HG02678 (cell line): ENCODE results near the gene RAG2.
A peak's percentile ranks its signal among the peaks of the same experiment; 100 is the strongest.

ENCODE experiments used
- ATAC-seq: cut with Tn5 transposase; IDR thresholded peaks from one replicate; pipeline ENCODE4 v1.9.1; 2021; ENCODE audit warnings: mild to moderate bottlenecking, moderate library complexity; ENCODE audit not compliant: unreplicated experiment

The RAG2 gene

DNA sequence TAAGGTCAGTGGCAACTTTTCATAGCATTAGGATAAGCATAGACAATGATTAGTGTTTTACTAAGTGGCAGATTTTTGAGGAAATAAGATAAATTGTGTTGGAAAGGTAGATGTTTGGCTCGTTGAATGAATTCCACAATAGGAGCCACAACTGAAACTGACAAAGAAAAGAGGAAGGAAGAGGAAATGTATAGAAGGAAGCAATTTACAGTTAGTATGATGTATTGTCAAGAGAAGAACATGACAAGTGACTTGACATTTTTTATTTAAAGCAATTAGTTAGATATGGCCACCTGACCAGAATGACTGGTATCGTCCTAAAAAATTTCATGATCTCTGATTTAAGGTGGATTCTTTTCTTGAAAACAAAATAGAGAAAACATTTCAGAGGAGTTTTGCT lies 3.1 kb upstream of the RAG2 start:
- no peak for ATAC-seq

DNA sequence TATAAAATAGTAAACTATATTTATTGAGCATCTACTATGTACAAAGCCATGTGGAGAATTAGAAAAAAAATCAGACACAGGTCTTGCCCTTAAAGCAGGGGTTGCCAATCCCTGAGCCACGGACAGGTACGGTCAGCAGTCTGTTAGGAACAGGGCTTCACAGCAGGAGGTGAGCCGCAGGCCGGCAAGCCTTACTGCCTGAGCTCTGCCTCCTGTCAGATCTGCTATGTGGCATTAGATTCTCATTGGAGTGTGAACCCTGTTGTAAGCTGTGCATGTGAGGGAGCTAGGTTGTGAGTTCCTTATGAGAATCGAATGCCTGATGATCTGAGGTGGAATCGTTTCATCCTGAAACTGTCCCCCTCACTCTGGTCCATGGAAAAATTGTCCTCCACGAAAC lies 2.1 kb upstream of the RAG2 start:
- no peak for ATAC-seq

DNA sequence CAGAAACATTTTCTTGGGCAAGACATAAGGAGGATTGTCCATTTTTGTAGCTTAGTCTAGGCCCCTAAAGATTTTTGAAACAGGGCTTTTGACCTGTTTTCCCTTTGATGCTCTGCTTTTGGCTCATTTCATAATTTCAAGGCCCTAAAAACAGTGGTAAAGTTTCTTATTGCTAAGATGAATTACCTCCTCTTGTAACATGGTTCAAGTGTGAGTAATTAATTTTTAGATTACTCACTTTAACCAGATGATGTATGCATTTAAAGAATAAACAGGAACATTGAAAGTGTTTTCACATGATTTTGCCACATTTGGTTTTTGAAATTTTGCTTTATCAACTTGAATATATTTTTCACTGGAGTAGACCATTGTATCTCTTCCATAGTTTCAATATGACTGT lies 1.2 kb downstream of the RAG2 start:
- no peak for ATAC-seq

DNA sequence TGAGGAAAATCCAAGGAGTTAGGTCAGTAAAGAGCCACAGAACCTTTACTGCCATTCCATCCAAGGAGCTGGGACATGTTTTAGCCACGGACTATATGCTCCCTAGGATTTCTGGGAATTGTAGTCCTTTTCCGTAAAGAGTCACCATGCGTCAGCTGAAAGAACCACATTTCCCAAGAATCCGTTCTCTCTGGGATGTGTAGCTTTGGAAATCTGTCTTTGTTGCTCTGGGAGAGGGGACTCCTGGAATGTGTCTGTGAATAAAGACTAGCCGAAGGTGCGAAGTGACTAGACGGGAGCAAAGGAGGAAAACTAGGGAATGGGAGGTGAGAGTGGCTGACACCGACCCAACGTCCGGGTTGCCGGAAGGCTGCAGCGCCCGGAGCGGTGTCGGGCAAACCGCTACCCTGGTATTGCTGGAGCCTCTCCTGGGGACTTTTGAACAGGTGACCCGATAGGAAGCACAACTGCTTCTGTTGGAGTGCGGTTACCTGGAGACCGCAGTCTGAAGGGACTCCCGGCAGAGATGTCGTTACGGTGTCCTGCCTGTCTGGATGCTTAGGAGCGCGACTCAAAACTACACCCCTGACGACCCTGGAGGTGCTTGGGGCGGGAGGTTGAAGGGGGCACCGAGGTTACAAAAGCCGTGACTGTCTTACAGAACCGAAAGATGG lies 3.6 kb downstream of the RAG2 start, which contains the start of gene IFTAP:
TSS of gene IFTAP (plus strand) at position 187 of the 674 bp plus-strand sequence. CDS start 15,602 bp downstream, outside the sequence.
- ATAC-seq, result no peak

DNA sequence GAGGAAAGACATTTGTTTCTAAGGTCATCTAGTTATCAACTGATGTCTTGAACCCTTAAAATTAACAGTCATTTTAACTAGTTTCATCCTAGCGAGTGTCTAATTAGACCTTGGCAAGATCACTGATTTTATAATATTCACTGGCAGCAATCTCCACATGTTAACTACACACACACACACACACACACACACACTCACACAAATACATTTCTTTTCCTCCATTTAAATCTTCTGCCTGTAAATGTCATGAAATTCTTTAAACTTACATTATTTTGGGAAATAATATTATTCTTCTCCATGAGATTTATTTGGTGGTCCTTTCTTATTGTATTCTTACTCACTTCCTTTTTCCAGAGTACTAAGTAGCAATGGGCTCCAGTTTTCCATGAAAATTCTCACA lies 6.6 kb downstream of the RAG2 start:
- no peak for ATAC-seq

DNA sequence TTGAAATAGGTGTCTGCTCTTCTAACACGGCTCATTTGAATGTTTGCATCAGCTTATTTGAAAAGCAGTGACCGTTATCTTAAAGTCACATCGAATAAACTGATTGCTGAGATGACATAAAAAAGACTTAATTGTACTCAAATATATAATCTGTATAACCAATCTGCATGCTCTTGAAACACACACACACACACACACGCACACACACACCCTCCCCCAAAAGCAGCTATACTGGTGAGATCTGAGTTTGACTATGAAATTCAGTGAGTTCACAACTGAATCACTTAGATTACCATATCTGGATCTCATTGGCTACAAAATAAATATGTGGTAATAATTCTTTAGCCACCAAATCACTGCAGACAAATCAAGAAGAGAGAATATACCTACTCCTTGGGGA lies 7.5 kb downstream of the RAG2 start:
- ATAC-seq, result no peak

DNA sequence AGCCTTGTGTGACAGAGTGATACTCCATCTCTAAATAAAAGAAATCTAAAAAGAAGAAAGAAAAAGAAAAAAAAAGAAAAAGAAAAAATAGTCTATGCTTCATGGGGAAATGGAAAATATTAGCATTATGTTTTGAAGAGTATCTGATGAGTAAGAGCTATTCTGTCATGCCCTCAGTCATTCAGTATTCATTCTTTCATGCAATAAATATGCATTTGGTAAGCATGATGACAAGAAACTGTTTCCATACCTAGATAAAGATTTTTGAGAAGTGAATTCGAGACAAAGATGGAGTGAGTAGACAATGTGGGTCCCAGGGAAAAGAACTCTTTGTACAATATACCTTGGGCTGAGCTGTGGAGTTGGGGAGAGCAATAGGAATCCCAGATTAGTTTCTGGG lies 9.9 kb downstream of the RAG2 start:
- no peak for ATAC-seq

DNA sequence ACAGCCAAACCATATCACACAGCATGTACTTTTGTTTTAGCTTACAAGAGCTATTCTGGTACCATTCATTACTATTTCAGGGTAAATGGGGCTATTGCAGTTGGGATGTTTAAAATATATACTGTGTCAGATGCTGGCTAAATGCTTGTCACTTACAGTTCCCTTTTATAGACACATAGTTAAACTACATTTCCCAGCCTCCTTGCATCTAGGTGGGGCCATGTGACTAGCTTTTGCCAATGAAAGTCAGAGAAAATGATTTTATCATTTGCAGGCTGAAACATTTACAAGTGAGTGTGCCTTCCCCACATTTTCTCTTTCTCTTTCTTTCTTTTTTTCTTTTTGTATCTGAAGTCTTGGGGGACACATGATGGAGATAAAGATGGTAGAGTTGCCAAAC lies 11.5 kb downstream of the RAG2 start:
- ATAC-seq, result no peak

DNA sequence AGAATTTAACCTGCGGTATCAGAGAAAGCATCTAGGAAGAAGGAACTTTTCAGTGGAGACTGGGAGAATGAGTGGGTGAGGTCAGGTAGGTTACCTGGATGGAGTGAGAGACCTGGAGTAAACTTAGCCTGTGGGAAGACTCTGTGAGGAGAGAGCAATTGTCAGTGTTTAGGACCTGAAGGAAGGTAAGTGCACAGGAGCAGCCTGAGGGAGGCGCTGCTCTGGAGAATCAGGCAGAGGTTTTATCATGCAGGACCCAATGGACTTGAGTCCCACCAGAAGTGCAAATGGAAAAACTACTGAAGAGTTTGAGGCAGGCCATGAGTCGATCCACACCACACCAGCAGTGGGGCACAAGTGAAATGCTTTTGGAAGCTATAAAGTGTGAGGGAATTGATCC lies 14.4 kb downstream of the RAG2 start:
- ATAC-seq, result no peak

DNA sequence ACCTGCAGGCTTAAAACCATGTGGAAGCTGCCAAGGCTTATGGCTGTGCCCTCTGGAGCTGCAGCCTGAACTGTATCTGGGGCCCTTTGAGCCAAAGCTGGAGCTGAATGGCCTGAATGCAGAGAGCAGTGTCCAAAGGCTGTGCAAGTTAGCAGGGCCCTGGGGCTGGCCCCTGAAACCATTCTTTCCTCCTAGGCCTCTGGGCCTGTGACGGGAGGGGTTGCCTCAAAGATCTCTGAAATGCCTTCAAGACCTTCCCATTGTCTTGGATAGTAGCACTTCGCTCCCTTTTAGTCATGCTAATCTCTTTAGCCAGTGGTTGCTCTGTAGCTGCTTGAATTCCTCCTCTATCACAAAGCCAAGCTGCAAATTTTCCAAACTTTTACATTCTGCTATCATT lies 16.5 kb downstream of the RAG2 start:
- ATAC-seq, result no peak

DNA sequence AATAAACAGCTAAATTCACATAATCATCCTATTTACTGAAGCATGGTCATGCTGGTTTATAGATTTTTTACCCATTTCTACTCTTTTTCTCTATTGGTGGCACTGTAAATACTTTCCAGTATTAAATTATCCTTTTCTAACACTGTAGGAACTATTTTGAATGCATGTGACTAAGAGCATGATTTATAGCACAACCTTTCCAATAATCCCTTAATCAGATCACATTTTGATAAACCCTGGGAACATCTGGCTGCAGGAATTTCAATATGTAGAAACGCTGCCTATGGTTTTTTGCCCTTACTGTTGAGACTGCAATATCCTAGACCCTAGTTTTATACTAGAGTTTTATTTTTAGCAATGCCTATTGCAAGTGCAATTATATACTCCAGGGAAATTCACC lies 19.6 kb downstream of the RAG2 start:
- no peak for ATAC-seq

DNA sequence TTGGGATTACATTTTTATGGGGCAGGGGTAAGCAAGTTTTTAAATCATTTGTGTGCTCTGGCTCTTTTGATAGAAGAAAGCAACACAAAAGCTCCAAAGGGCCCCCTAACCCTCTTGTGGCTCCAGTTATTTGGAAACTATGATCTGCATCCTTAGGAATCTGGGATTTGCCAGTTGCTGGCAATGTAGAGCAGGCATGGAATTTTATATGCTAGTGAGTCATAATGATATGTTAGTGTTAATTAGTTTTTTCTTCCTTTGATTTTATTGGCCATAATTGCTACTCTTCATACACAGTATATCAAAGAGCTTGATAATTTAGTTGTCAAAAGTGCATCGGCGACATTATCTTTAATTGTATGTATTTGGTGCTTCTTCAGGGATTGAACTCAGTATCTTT lies 20.2 kb downstream of the RAG2 start:
- no peak for ATAC-seq

DNA sequence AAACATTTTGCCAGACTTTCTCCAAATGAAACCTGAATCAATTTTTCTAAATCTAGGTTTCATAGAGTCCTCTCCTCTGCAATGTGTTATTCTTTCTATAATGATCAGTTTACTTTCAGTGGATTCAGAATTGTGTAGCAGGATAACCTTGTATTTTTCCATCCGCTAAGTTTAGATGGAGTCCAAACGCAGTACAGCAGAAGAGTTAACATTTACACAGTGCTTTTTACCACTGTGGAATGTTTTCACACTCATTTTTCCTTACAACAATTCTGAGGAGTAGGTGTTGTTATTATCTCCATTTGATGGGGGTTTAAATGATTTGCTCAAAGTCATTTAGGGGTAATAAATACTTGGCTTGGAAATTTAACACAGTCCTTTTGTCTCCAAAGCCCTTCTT lies 20.7 kb downstream of the RAG2 start:
- ATAC-seq, result no peak

DNA sequence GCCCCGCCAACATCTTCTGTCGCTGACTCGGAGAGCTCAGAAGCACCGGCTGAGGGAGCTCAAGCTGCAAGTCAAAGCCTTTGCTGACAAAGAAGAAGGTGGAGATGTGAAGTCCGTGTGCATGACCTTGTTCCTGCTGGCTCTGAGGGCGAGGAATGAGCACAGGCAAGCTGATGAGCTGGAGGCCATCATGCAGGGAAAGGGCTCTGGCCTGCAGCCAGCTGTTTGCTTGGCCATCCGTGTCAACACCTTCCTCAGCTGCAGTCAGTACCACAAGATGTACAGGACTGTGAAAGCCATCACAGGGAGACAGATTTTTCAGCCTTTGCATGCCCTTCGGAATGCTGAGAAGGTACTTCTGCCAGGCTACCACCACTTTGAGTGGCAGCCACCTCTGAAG lies 23.6 kb downstream of the RAG2 start:
- ATAC-seq, result no peak

DNA sequence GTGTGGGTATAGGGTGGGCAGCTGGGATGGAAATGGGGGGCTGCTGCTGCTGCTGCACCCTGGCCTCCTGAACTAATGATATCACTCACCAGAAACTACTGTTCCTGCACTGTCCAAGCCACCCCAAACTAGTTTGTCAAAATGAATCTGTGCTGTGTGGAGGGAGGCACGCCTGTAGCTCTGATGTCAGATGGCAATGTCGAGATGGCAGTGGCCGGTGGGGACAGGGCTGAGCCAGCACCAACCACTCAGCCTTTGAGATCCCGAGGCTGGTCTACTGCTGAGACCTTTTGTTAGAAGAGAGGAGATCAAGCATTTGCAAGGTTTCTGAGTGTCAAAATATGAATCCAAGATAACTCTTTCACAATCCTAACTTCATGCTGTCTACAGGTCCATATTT lies 28.9 kb downstream of the RAG2 start:
- ATAC-seq, result no peak

DNA sequence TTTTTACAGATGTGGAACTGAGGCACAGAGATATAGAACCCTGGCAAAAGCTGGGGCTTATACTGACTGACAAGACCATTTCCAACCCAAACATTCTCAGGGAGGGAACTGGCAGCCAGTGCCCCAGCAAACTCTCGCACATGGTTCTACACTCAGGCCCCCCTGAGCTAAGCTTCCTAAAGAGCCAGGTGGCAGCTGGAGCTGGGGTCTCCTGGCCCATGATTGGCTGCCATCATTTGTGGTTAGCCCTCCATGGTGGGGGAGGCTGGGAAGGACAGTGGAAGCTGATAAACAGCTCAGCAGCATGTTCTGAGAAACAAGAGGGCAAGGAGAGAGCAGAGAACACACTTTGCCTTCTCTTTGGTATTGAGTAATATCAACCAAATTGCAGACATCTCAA lies 30.3 kb downstream of the RAG2 start, which contains the start of gene RAG1:
TSS of gene RAG1 (plus strand) at position 314 of the 400 bp plus-strand sequence. CDS start 5,298 bp downstream, outside the sequence.
- no peak for ATAC-seq

DNA sequence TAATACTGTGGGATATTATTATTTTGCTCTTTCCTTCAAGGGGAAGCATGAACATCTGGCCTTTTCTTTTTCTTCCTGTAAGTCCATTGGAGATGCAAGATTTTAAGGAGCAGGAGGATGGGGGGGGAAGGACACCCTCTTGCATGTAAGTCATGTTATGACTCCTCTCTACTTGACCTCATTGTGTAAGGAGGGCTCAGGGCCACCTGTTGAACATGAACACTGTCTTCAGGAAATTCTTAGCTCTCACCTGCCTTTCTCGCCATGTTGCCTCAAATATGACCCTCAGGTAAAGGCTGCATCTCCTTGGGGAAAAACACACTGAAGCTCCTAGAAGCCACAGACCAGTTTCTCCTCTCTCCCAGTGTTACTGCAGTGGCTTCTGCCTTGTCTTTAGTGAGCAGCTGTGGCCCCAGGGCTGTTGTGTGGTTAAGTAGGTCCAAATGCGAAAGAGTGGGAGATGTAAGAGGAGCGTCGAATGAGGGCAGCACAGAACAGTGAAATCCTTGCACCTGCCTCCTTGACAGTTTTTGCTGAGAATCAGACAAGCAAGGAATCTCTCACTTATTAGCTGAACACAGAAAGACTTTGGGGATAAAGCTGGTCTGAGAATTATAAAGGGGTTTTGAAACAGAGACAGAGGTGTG lies 31.5 kb downstream of the RAG2 start:
- no peak for ATAC-seq

DNA sequence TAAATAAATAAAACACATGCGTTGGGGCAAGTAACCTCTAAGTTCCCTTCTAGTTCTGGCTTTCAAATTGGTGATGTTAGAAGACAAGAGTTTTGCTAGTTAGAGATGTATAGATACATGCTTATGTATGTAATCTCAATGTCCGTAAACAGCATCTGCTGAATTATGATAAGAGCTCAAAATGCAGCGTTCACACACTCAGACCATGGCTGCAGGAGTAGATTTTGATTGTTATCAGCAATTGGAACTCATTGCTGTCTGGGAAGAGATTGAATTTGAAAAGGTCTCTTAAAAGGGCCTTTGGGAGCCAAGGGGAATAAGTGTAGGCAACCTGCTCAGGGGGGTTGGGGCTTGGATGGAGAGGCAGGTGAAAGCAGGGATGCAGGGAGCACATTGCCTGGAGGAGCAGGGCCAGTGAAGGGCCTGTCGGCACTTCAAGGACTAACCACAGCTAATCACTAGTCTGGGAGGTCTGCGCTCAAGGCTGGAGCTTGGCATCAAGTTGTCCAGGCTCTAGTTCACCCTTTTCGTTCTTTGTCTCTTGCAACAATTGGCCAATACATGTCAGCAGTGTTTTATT lies 32.9 kb downstream of the RAG2 start:
- peak; percentile 8 for ATAC-seq

DNA sequence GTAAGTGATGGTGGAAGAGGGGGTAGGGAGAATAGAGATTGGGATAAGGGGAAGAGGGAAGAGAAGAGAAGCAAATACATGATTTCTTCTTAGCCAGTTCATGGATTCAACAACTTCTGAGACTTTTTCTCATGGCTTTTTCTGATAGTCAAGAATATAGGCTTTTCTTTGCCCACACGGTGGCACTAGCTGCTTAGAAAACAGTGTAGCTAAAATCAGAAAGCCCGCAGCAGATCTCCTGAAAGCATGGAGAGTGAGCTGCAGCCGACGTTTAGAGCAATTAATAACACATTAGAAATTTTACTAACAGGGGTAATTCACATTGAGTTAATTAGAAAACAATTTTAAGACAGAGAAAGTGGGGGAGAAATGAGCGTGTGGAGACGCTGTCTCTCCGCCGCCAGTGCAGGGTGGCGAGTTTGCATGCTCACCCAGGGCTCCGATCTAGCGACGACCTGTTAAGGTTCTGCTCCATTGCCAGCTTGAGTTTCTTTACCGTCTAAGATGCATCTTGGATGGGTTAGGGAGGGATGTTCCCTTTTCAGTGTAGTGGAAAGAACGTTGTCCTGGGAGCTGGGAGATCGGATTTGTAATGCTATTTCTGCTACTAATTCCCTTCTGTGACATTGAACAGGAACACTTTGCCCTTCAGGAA lies 33.5 kb downstream of the RAG2 start:
- ATAC-seq, result peak; percentile 70

DNA sequence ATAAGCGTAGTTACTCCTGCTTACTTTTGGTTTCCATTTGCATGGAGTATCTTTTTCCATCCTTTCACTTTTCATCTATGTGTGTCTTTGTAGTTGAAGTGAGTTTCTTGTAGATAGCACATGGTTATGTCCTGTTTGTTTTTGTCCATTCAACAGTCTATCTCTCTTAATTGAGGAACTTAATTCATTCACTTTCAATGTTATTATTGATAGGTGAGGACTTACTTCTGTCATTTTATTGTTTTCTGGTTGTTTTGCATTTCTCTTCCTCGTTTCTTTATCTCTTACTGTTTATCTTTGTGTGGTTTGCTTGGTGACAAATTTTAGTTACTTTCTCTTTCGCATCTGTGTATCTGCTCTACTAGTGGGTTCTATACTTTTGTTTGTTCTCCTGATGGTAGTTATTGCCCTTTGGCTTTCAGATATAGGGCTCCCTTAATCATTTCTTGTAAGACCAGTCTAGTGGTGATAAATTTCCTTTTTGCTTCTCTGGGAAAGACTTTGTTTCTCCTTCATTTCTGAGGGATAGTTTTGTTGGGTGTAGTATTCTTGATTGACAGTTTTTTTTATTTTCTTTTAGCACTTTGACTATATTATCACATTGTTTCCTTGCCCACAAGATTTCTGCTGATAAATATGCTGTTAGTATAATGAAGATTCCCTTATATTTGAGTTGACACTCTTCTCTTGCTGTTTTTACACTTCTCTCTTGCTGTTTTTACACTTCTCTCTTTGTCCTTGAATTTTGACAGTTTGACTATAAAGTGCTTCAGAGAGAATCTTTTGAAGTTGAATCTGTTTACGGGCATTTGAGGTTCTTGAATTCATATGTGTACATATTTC lies 39.2 kb downstream of the RAG2 start:
- ATAC-seq, result peak; percentile 84

DNA sequence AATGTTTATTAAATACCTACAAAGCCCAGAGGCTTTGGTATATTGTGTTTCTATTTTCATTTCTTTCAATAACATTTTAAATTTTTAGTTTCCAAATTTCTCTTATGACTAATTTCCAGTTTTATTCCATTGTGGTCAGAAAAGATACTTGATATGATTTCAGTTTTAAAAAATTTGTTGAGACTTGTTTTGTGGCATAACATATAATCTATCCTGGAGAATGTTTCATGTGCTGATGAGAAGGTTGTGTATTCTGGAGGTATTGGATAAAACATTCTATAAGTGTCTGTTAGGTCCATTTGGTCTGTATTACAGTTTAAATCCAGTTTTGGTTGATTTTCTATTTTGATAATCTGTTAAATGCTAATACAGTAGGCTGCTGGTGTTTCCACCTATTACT lies 40.0 kb downstream of the RAG2 start:
- ATAC-seq, result no peak
